OCI-LY7 (cell line): ENCODE results near the gene MIB2. TPM values are rescaled to one million over a fixed set of nuclear protein-coding genes. Genes with fewer than 3 reads are reported as not detected.
A peak's percentile ranks its signal among the peaks of the same experiment; 100 is the strongest.
"Not testable (repeated sequence)": the region's sequence is repeated elsewhere in the genome, so short reads cannot be mapped to it uniquely, and the experiment has no call there.

ENCODE experiments used
- BruUV-seq: library from RNA; stranded (reverse); fragments of 400-500 nt; replicated peaks from 2 replicates; lab custom pipeline; 2021; lab: Mats Ljungman, UMichigan
- CTCF ChIA-PET: fragments of 300-600 bp; sonication (Branson Sonifier 250); formaldehyde crosslinking; loops from one replicate; lab custom pipeline; 2022; ENCODE audit warnings: antibody characterized with exemption; ENCODE audit not compliant: unreplicated experiment; lab: Charles Lee
- POLR2A ChIA-PET: fragments of 300-600 bp; sonication (Branson Sonifier 250); formaldehyde crosslinking; loops from one replicate; lab custom pipeline; 2022; ENCODE audit warnings: antibody characterized with exemption; lab: Charles Lee
- DNase-seq: peaks from one replicate; pipeline ENCODE4 v3.0.0-alpha.2; 2015; ENCODE audit warnings: low spot score
- H2AFZ ChIP-seq: fragments of 200-600 bp; sonication (generic), shearing (Covaris generic); 2 replicates; pipeline ENCODE4 v1.6.1; 2014; ENCODE audit warnings: mild to moderate bottlenecking, antibody characterized with exemption, low read length, moderate library complexity
- H3K27ac ChIP-seq: fragments of 200-600 bp; sonication (generic); 2 replicates; pipeline ENCODE4 v1.5.1; 2014; ENCODE audit warnings: mixed run types, low read depth, mild to moderate bottlenecking, moderate library complexity, low read length, inconsistent platforms; ENCODE audit not compliant: poor library complexity, severe bottlenecking
- H3K36me3 ChIP-seq: fragments of 200-600 bp; sonication (generic); 2 replicates; pipeline ENCODE4 v1.6.1; 2014; ENCODE audit warnings: mild to moderate bottlenecking, antibody characterized with exemption, low read length, moderate library complexity, mixed read lengths; ENCODE audit not compliant: insufficient read depth
- H3K4me1 ChIP-seq: fragments of 200-600 bp; sonication (generic); 2 replicates; pipeline ENCODE4 v1.5.1; 2014; ENCODE audit warnings: mild to moderate bottlenecking, low read length; ENCODE audit not compliant: insufficient read depth, poor library complexity, severe bottlenecking
- H3K4me2 ChIP-seq: fragments of 200-600 bp; sonication (generic); 2 replicates; pipeline ENCODE4 v1.6.1; 2014; ENCODE audit warnings: mild to moderate bottlenecking, low read length
- H3K4me3 ChIP-seq: fragments of 200-600 bp; sonication (generic); 2 replicates; pipeline ENCODE4 v1.5.1; 2014; ENCODE audit warnings: mild to moderate bottlenecking, low read depth, low read length; ENCODE audit not compliant: poor library complexity, severe bottlenecking
- H3K79me2 ChIP-seq: fragments of 200-600 bp; sonication (generic); 2 replicates; pipeline ENCODE4 v1.6.1; 2016; ENCODE audit warnings: low read depth, mild to moderate bottlenecking, low read length, moderate library complexity, mixed read lengths; ENCODE audit not compliant: insufficient read depth
- H3K9me2 ChIP-seq: fragments of 200-600 bp; sonication (generic); 2 replicates; pipeline ENCODE4 v1.6.1; 2016; ENCODE audit warnings: mild to moderate bottlenecking, low read length, mixed read lengths; ENCODE audit not compliant: insufficient read depth
- H3K9me3 ChIP-seq: fragments of 200-600 bp; sonication (generic); 2 replicates; pipeline ENCODE4 v1.6.1; 2014; ENCODE audit warnings: mild to moderate bottlenecking, mixed run types, low read length, mixed read lengths
- H4K20me1 ChIP-seq: fragments of 200-600 bp; sonication (generic); 2 replicates; pipeline ENCODE4 v1.6.1; 2014; ENCODE audit warnings: mild to moderate bottlenecking, antibody characterized with exemption, low read length, moderate library complexity, mixed read lengths; ENCODE audit not compliant: insufficient read depth
- EZH2phosphoT487 ChIP-seq: fragments of 200-600 bp; sonication (generic); IDR thresholded peaks from 2 replicates; pipeline ENCODE4 v1.6.1; 2018; ENCODE audit warnings: low read depth, borderline replicate concordance, mild to moderate bottlenecking, mixed run types, antibody characterized with exemption, low read length, moderate library complexity, mixed read lengths
- intact Hi-C: fragments of 100-400 bp; cut with micrococcal nuclease; formaldehyde crosslinking; loops from one replicate; pipeline ENCODE4 v1.10.0; 2022; ENCODE audit not compliant: unreplicated experiment
- total RNA-seq, 2 experiments: library from RNA; depleted of rRNA in 1 of 2; stranded (reverse); fragments of >200 nt in 1 of 2; shearing (Covaris generic) in 1 of 2; gene quantifications; 2 replicates each; pipeline ENCODE4 v1.2.3, GENCODE V29; 2014 to 2022
- TF ChIP-seq, protein P1 (sequence below): fragments of 200-600 bp; sonication (generic); conservative IDR thresholded peaks from 2 replicates; pipeline ENCODE4 v1.5.1; 2014; ENCODE audit warnings: mild to moderate bottlenecking, antibody characterized with exemption, low read length, moderate library complexity, mixed read lengths

The MIB2 gene
- total RNA-seq, 2 experiments from 2014 or later = 54.0 to 64.9 TPM

DNA sequence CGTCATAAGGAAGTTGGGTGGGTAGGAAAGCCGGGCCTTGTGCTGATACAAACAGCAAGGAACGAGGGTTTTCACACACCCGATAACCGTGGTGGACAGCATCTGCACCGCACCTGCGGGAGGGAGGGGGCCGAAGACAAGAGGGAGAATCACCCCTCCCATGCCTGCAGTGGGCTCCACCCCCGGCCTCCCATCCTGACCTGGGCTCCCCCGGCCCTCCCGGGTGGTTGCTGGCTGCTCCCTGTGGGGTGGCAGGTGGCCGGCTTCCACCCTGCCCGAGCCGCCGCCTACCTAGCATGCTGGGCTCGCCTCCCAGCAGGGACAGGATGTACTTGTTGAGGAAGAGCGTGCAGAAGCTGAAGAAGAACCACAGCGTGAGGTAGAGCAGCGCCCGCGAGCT, 60.8 kb downstream of the MIB2 start:
- H3K4me1 ChIP-seq = peaks cover 35% of the 10 kb centered on the region
- peaks cover 16% of the 10 kb centered on the region; the same call in 1 of the 2 replicates for H3K36me3 ChIP-seq
- BruUV-seq, H3K4me3 ChIP-seq, H3K27ac ChIP-seq, H3K4me2 ChIP-seq, POLR2A ChIA-PET, intact Hi-C loops, DNase-seq, H3K79me2 ChIP-seq, CTCF ChIA-PET, H3K9me3 ChIP-seq, H2AFZ ChIP-seq, H4K20me1 ChIP-seq, H3K9me2 ChIP-seq: not testable (repeated sequence)

DNA sequence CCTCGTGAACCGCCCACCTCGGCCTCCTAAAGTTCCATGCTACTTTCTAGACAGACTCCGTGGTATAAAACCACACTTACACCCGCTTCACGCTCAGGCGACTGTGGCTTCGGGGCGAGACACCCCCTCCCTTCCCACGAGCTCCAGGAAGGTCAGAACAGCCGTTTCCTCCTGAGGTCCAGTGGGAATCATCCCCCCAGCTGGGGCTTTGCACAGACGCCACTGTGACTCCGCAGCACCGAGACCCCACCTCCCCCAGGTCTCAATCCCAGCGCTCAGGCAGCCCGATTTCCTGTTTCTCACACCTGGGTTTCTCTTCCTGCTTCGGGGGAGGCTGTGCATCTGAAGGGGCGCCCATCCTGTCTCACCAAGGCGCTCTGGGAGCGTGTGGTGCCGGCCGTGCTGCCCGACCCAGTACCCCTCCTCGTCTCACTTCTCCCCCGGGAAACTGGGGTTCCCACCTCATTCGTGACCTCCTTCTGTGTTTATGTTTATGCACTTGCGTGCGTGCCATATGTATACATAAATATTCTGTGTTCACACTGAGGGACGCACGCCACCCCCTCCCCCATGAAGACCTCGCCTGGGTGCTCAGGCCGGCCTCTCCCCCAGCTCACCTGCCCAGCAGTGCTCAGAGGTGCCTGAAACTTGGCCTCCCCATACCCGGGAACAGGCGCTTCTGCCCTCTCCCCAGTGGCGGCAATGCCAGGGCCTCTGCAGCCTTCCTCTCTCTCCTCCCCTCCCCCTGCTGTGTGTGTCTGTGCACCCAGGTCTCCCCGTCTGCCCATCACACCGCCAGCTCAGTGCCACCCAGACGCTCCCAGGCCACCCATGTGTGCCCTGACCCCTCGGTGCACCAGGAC, 62.6 kb downstream of the MIB2 start:
- Histone ChIP-seq H3K4me3 (peak overlapping the region; percentile 73), H2AFZ (peak overlapping the region; percentile 48; the same call in 1 of the 2 replicates), H3K27ac (peak overlapping the region; percentile 97), H3K9me3 (no peaks in the 10 kb centered on the region), H3K4me2 (peak overlapping the region; percentile 97), H3K4me1 (peaks cover 35% of the 10 kb centered on the region), H3K36me3 (peaks cover 4% of the 10 kb centered on the region; the same call in 1 of the 2 replicates), H3K9me2 (no peaks in the 10 kb centered on the region), H3K79me2 (no peaks in the 10 kb centered on the region), H4K20me1 (no peaks in the 10 kb centered on the region)
- ChIA-PET POLR2A (interaction anchor here (0.8 to 0.9 kb wide), 2 partner anchors 18 to 64 kb away, joined by 3 read pairs; no protein-coding TSS in a partner anchor), CTCF (interaction anchor here (0.6 to 1.1 kb wide), 3 partner anchors 26 to 96 kb away, joined by 3 to 10 read pairs (median 3); no protein-coding TSS in a partner anchor)
- DNase-seq = peak; percentile 90
- intact Hi-C loops = no loop called here
- TF ChIP-seq EZH2phosphoT487 = no peak
- TF ChIP-seq, protein P1, sequence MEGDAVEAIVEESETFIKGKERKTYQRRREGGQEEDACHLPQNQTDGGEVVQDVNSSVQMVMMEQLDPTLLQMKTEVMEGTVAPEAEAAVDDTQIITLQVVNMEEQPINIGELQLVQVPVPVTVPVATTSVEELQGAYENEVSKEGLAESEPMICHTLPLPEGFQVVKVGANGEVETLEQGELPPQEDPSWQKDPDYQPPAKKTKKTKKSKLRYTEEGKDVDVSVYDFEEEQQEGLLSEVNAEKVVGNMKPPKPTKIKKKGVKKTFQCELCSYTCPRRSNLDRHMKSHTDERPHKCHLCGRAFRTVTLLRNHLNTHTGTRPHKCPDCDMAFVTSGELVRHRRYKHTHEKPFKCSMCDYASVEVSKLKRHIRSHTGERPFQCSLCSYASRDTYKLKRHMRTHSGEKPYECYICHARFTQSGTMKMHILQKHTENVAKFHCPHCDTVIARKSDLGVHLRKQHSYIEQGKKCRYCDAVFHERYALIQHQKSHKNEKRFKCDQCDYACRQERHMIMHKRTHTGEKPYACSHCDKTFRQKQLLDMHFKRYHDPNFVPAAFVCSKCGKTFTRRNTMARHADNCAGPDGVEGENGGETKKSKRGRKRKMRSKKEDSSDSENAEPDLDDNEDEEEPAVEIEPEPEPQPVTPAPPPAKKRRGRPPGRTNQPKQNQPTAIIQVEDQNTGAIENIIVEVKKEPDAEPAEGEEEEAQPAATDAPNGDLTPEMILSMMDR = no peak
- BruUV-seq = no TSS peak

DNA sequence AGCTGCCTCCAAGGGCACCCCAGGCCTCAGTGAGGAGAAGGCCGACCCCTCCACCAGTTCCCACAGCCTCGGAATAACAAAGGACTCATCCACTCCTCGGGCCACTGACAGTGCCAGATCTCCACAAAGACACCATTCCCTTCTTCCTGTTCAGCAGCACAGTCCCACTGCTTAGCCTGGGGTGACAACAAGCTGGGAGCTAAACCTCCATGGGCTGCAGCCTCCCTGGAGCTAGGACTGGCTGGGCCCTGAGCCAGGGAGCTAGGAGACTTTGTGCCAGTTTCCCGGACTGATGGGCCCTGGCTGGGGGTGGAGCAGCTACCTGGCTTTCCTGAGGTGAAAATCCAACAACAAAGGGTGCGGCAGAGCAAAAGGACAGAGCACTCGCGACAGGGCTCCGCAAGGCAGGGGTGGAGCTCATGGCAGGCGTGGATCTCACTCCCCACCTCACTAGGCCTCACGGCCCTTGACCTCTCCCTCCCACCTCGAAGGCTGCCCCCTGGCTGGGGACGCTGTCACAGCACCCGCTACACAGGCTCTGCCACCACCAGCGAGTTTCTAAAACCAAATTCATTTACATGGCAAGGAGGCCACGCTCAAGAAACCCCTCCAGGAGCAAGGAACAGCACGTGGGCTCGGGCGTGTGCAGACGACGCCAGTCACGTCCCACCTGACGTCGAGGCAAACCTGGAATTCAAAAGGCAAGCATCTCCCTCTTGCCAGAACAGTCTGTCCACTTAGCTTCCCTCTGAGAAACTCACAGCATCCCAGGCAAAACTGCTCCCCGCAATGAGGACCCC, 63.5 kb downstream of the MIB2 start:
- no peaks in the 10 kb centered on the region for H3K9me3 ChIP-seq
- peak; percentile 89 for DNase-seq
- H3K9me2 ChIP-seq = no peaks in the 10 kb centered on the region
- TF ChIP-seq, protein P1 = peak; percentile 89
- no peak for TF ChIP-seq EZH2phosphoT487
- peaks cover 35% of the 10 kb centered on the region for H3K4me1 ChIP-seq
- H3K4me3 ChIP-seq = peak overlapping the region; percentile 73
- H3K79me2 ChIP-seq = no peaks in the 10 kb centered on the region
- H2AFZ ChIP-seq = peak overlapping the region; percentile 48; the same call in 1 of the 2 replicates
- POLR2A ChIA-PET = interaction anchor here (0.6 to 0.9 kb wide), 3 partner anchors 19 to 227 kb away, joined by 3 read pairs; no protein-coding TSS in a partner anchor
- CTCF ChIA-PET = interaction anchor here (0.6 kb wide), 3 partner anchors 27 to 91 kb away, joined by 3 to 10 read pairs (median 3); no protein-coding TSS in a partner anchor
- no peaks in the 10 kb centered on the region for H4K20me1 ChIP-seq
- peaks cover 4% of the 10 kb centered on the region; the same call in 1 of the 2 replicates for H3K36me3 ChIP-seq
- peak overlapping the region; percentile 97 for H3K27ac ChIP-seq
- BruUV-seq = no TSS peak
- intact Hi-C loops = no loop called here
- H3K4me2 ChIP-seq = peak overlapping the region; percentile 97
